HG02588 (cell line): ENCODE data around the gene MIPOL1.
"Not testable (repeated sequence)": the region's sequence is repeated elsewhere in the genome, so short reads cannot be mapped to it uniquely, and the experiment has no call there.

Experiments used
- ATAC-seq: cut with Tn5 transposase; IDR thresholded peaks from one replicate; pipeline ENCODE4 v1.9.1; 2021; ENCODE audit warnings: mild to moderate bottlenecking, moderate library complexity; ENCODE audit not compliant: unreplicated experiment

Gene MIPOL1

DNA sequence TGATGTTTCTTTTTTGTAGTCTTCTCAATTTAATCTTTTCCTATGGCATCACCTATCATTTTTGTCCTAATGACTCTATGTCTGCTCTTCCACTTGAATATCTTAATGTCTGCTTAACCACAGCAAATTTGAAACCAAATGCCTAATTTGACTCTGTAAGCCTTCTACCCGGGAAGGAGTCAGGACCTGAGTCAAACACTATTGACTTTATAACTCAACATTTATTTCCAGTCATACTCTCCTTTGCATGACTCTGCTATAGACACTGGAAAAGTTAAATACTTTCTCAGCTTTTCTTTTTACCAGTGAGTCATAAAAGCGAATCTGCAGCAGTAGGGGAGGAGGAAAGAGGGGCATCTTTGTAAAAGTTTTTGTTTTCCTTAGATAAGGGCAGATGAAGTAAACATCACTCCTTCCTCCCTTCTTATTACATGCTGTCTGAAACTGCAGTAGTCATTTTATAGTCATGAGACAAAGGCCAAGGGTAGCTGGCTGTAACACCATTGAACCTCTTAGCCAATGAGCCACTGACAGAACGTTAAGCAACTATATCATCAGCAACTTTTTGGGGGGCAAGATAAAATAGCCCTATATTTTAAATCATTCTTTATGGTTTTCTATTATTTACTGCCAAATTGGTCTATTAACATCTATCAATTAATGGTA lies 179.3 kb downstream of the MIPOL1 start:
- ATAC-seq: no peak

DNA sequence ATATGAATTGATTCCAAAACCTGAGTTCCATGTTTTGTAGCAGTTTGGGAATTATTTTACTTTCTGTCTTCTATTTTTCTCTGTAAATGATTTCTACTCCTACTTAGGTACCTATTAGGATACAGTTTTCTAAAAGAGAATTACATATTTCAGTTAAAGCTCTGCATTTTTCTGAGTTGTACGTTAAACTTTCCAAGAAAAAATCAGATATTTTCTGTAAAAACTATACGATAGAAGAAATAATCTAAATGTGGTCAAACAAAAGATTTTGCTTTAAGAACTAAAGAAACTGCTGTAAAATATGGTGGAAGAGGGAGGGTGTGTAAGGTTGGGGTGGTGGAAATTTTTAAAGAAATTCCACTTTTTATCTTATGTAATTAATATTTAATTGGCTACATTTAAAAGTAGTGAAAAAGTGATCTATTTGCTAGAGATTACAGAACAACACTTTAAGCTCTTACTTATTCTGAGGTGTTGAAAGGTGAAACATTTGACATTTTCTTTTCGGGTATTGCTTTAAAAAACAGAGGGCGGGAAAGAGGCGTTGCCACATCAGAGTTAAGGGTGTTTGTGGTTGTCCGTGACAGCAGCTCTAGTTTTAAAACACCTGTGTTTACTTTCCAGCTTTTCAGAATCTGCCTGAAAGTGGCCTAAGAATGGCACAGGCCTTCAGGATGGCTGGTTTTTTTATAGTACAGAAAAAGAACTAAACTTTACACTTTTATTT lies 187.3 kb downstream of the MIPOL1 start:
- ATAC-seq: no peak

DNA sequence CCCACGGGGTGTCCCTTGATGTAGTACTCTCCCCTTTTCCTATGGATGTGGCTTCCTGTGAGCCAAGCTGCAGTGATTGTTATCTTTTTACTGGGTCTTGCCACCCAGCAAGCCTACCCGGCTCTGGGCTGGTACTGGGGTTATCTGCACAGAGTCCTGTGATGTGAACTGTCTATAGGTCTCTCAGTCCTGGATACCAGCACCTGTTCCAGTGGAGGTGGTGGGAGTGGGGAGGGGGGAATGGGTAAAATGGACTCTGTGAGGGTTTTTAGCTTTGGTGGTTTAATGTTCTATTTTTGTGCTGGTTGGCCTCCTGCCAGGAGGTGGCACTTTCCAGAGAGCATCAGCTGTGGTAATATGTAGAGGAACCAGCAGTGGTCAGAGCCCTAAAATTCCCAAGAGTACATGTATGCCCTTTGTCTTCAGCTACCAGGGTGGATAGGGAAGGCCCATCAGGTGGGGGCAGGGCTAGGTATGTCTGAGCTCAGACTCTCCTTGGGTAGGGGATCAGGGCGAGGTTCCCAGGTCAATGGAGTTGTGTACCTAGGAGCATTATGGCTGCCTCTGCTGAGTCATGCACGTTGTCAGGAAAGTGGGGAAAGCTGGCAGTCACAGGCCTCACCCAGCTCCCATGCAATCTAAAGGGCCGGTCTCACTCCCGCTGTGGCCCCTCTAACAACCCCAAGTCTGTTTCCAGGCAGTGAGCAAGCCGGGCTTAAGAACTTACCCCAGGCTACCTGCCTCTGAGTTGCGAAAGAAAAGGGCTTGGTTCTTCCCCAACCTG lies 199.6 kb downstream of the MIPOL1 start:
- ATAC-seq: not testable (repeated sequence)

DNA sequence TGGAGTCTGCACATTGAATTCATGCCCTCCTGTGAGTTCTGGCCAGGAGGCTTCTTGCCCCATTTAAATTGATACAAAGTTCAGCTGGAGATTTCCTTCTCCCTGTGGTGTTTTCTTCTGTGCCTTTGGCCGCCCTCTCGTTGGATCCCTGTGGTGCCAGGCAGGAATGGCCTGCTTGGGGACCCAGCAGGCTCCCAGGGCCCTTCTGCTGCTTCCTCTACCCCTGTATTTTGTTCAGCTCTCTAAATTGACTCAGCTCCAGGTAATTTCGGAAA lies 200.1 kb downstream of the MIPOL1 start:
- no peak for ATAC-seq

DNA sequence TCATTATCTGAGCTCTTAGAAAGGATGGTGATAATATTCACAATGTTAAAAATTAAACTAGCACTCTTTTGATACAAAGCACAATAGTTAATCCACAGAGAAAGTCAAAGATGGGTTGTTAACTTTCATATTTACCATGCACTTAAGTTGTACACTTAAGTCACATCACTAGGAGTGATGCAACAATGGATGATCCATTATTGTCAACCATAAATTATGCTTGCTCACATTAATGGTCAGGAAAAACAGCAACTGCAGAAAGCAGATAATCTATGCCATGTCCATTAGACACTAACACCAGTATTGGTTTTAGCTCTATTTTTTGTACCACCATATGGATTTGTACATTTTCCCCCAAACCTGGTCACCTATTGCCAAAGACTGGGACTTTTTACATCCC lies 201.8 kb downstream of the MIPOL1 start:
- no peak for ATAC-seq

DNA sequence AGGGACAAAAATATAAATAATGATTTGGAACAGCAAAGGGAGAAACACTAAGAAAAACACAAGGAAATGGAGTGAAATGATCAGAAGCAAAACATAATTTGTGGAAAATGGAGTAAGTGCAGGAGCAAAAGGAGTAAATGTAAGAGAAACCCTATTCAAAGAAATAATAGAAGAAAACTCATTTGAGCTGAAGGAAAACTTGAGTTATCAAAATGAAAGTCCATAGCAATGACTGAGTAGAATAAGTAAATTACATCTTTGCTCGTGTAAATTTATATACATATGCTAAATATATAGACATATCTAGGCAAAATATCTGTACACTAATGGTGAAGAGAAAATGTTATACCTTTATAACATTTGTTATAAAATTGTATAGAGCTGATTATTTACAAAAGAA lies 203.4 kb downstream of the MIPOL1 start:
- no peak for ATAC-seq

DNA sequence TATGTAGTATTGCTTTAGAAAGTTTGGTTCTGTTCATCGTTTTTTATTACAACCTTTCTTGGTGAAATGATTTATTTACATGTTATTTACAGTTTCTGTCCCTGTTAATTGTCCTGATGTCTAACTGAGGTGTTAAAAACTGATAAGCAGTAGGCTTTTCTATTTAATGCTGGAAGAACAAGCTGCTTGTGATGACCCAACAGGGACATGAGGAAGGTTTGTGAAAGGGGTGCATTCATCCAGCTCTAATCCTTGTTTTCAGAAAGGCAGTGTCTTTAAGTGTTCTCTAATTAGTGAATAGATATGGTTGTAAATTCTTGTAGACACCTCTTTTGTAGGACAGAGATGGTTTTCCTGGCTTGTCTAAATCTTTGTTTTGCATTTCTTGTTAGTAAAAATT lies 205.9 kb downstream of the MIPOL1 start:
- ATAC-seq: no peak

DNA sequence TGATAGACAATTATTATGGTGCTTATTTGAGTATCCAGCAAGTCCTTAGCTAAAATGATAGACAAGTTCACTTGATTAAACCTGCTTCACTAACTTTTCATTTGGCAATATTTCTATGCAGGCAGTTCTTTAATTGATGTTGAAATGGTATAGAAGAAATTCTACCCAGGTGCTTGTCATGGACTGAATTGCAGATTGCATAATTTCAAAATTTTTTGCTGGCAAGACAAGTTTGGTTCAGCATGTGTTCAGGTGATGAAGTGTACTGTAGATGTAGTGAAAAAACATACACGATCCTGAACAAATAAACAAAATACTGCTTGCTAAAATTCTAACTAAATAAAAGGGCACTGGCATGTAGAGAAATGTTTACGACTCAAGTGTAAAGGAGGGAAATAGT lies 208.4 kb downstream of the MIPOL1 start:
- ATAC-seq: no peak

DNA sequence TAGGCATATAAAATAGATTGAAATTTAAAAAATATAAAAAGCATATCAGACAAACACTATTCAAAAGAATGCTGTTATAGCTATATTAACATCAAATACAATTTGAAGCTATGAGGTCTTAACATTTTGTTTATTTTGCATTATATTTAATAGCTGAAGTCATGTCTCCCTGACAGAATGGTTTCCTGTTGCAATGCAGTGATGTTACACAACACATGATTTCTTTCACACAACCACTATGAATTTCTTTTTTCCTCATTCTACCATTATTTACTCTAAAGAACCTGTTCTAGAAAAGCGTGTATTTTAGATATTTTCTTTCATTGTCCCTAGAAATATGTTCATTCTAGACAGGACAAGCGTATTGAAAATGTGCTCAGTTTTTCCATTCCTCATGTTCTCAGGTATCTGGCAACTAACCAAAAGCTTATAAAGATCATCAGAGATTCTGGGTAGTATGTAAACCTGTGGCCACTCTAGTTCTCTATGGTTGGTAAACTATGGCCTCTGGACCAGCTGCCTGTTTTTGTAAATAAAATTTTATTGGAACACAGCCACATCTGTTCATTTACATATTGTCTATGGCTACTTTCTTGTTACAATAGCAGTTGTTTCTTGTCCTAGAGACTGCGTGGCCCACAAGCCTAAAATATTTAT lies 213.5 kb downstream of the MIPOL1 start:
- ATAC-seq: no peak

DNA sequence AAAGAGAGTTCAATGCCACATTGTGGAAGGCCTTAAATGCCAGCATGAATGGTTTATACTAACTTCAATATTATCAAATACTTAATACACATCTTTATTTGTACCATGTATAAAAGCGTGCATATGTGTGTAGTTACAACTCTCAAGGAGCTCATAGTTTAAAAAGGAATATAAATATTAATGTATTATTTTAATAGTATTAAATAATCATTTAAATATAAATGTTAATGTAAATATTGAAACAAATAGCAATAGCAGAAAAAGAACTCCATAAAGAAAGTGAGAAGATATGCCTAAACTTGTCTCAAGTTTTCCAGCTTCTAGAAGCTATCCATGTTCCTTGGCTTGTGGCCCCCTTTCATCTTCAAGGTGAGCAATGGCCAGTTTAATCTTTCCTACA lies 215.3 kb downstream of the MIPOL1 start:
- no peak for ATAC-seq

DNA sequence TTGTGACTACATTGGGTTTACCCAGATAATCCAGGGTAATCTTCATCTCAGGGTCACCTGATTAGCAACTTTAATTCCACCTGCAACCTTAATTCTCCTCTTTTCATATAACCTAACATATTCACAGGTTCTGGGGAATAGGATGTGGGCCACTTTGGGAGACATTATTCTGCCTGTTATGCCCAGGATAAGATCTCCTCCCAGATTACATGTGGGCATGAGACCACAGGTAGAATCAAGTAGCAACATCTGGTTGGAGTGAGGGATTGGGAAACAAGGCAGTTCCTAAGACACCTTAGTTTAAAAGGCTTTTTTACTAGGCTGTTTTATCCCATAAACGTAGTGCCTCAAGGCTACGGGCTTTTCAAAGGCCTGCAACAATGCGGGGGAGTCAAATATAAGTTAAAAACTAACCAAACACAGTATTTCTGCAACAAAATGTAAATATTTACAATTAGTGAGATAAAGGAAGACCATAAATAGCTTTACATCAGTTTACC lies 215.8 kb downstream of the MIPOL1 start:
- no peak for ATAC-seq

DNA sequence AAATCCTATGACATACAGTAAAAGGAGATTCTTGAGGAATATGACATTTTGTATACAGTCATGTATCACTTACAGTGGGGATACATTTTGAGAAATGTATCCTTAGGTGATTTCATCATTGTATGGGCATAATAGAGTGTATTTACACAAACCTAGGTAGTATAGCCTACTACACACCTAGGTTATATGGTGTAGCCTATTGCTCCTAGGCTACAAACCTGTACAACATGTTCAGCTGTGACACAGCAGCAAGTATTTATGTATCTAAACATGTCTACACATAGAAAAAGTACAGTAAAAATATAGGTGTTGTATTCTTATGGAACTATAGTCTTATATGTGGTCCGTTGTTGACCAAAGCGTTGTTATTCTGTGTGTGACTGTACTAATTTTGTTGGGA lies 218.5 kb downstream of the MIPOL1 start:
- ATAC-seq: no peak

DNA sequence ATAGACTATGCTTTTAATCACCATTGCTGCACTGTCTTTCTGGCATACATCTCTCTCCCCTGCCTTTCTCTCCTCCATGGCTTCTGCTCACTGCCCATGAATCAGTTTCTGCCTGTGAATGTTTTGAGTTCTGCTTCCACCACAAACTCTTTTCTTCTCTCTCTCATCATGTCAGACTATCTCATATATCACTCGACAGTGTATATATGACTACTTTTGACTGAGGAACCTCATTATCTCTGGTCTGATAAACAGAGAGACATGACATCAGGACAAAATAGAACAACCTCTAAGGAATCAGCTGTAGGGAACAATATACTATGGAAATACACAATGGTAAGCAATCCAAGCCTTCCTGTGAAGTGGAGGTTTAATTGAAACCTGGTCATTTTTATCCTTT lies 219.4 kb downstream of the MIPOL1 start:
- ATAC-seq: no peak

DNA sequence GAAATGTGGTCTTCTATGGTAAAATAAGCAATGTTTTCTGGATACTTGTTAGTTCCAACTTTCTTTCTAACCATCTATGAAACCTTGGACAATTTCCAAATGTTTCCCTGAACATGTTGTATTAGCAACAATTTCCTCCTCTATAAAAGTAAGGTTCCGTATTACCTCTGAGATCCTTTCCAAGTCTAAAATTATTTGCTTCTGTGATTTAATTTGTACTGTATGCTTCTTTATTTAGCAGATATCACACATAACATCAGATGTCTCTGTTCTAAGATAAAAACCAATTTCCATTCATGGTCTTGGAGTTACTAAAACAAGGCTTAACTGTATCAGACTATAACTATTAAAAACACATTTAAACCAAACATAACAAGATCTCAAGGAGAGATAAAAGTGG lies 220.1 kb downstream of the MIPOL1 start:
- ATAC-seq: no peak

DNA sequence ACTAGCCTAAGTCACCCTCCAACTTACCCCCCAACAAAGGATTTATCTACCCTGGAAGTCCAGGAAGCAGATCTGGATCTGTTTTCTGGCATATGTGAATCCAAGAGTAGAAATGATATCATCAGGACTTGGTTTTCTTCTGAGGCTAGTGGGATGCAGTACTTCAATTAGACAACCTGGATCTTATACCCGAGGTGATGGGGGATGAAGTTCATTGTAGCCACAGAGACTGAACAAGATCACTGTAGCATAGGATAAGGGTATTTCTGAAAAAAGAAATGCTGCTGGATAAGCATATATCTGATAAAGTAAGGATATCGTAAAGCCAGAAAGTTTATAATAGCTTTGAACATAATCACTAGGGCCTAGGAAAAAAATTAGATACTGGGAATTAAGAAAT lies 222.9 kb downstream of the MIPOL1 start:
- no peak for ATAC-seq

DNA sequence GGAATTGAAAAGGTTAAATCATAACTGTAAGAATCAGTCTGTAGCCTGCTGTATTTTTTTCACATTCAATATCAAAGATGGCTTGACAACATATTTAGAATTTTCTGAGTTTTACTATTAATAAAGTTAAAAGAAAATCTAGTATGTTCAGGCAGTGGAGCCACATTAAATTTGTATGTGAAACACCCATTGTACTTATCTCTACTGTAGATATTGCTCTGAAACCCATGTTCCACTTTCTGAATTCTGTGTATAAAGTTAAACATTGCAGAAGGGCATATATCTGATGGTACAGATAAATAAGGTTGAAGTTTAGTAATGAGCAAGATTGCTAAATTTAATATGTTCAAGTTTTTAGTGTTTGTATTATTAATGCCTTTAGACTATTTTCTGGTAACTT lies 224.6 kb downstream of the MIPOL1 start:
- no peak for ATAC-seq

DNA sequence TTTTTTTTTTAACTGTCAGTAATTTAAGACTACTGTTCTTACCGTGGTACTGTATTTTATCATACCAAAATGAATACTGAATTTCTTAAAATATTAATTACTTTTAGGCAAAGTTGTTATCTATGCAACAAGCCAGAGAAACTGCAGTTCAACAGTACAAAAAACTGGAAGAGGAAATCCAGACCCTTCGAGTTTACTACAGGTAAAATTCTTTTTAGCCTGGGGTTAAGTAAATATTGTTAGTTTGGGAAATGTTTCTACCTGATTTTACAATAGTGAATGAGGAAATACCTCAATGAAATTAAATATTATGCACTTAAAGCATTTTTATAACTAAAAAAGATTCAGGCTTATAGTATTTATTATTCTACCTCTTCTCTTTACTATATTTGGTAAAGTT lies 225.0 kb downstream of the MIPOL1 start:
- no peak for ATAC-seq

DNA sequence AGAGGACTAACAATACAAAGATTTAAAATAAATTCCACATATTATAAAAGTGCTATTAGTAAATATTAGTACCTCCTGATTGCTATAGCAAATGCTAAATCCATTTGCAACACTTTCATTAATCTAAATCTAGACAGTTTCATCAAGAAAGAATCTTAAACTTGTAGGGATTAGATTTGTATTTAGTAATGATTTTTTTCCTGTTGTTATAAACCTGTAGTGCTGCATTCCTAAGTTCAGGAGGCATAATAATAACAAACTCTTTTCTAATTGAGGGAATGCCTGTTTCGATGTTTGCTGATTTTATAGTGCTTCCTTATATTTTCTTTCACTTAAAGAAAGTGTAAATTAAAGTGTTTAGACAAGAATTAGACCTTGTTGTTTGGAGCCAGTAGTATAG lies 231.2 kb downstream of the MIPOL1 start:
- no peak for ATAC-seq

DNA sequence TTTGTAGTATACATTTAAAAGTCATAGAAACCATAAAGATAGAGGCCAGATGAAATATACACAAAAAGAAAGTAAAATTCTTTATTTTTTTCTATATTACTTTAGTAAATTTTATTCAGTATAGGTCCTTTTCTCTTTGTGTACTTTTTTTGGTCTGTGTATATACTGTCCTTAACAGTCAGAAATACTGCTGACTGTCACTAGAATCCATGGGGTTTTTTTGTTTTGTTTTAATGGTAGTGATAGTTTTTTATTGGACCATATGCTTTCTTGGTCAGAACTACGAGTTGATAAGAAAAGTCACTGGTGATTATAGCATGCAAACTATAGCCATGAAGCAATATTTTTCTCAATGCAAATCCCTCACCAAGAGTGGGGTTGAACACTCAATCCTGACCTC lies 231.9 kb downstream of the MIPOL1 start:
- no peak for ATAC-seq

DNA sequence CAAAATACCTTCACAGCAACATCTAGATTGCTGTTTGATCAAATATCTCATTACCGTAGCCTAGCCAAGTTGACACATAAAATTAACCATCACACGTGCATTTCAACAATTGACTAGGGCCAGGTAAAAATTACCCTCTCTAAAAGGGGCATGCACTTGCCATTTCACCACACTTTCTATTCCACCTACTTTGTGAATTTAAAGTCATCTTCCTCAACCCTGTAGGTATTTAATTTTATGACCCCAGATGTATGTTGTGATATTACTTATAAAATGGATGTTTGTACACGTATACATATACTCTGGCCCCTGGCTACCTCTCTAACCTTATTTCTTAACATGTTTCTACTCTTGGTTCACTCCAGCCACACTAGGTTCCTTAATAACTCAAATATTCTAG lies 237.1 kb downstream of the MIPOL1 start:
- ATAC-seq: no peak

DNA sequence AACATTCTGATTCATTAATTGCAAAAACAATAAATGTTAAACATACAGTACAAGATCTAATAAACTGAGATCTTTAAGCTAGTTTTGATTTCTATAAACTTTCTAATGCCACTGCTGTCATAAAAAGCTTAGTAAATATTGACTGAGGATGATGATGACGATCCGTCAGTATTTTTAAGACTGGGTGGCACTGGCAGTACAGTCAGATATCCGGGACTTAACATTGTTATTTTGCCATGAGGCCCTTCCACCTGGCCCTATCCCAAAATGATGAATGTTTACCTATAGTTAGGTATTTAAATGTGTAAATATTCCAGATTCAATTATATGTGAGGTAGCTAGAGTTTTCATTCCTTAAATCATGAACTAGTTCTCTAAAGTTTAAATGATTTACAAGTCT lies 238.8 kb downstream of the MIPOL1 start:
- no peak for ATAC-seq

DNA sequence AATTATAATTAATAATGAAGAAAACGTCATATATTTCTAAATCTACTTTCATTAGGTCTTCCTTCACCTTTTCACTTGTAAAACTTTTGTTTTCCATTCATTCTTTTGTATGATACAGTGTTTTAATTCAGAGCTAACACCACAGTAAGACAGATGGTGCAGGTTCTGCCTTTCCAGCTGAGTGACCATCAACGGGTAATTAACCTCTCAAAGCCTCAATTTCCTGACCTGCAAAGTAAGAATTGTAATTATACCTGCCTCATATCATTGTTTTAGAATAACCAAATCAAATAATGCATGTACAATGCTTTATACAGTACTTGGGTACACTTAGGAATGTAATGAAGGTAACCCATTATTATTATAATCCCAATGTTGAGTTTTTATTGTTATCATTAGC lies 239.8 kb downstream of the MIPOL1 start:
- no peak for ATAC-seq
